HepG2 (cell line): ENCODE results near the gene HILPDA. TPM values are rescaled to one million over a fixed set of nuclear protein-coding genes. Genes with fewer than 3 reads are reported as not detected.
A peak's percentile ranks its signal among the peaks of the same experiment; 100 is the strongest.

Source experiments
- ATRX ChIP-seq: sonication (generic); formaldehyde crosslinking; IDR thresholded peaks from 2 replicates; pipeline ENCODE4 v1.4.0; 2020; ENCODE audit warnings: missing genetic modification reagents, borderline replicate concordance
- CREM ChIP-seq, 2 experiments: sonication (generic) in 1 of 2; formaldehyde crosslinking in 1 of 2; IDR thresholded peaks; 2 replicates each; pipeline versions ENCODE4 v1.4.0 to v1.6.1; 2016 to 2020; ENCODE audit warnings: antibody characterized with exemption in 1 of 2, mild to moderate bottlenecking in 1 of 2, missing genetic modification reagents in 1 of 2
- HOXA7 ChIP-seq: sonication (generic); formaldehyde crosslinking; IDR thresholded peaks from 2 replicates; pipeline ENCODE4 v1.8.1; 2022; ENCODE audit warnings: mild to moderate bottlenecking, missing genetic modification reagents, moderate library complexity
- KLF16 ChIP-seq, 2 experiments: sonication (generic) in 1 of 2; formaldehyde crosslinking in 1 of 2; IDR thresholded peaks; 2 replicates each; pipeline versions ENCODE4 v1.6.1 to v1.8.0; 2016 to 2023; ENCODE audit warnings: missing genetic modification reagents in 2 of 2, missing compliant biosample characterization in 1 of 2
- PLRG1 ChIP-seq: fragments of 450-650 bp; conservative IDR thresholded peaks from 2 replicates; pipeline ENCODE4 v1.6.1; 2016
- RBAK ChIP-seq: sonication (generic); formaldehyde crosslinking; IDR thresholded peaks from 2 replicates; pipeline ENCODE4 v1.5.1; 2020; ENCODE audit warnings: mild to moderate bottlenecking, missing genetic modification reagents
- RFXAP ChIP-seq: sonication (generic); formaldehyde crosslinking; IDR thresholded peaks from 2 replicates; pipeline ENCODE4 v1.4.0; 2020; ENCODE audit warnings: missing genetic modification reagents, borderline replicate concordance
- SRF ChIP-seq: IDR thresholded peaks from 2 replicates; pipeline ENCODE4 v1.6.1; 2011; ENCODE audit warnings: mild to moderate bottlenecking, low read depth, low read length, moderate library complexity
- STAG1 ChIP-seq: sonication (generic); formaldehyde crosslinking; IDR thresholded peaks from 2 replicates; pipeline ENCODE4 v1.4.0; 2020; ENCODE audit warnings: missing genetic modification reagents
- TCF7L2 ChIP-seq: IDR thresholded peaks from 2 replicates; pipeline ENCODE4 v1.6.1; 2011; ENCODE audit warnings: mild to moderate bottlenecking, low read depth, low read length, moderate library complexity
- WIZ ChIP-seq: sonication (generic); formaldehyde crosslinking; IDR thresholded peaks from 2 replicates; pipeline ENCODE4 v1.5.1; 2020; ENCODE audit warnings: mild to moderate bottlenecking, missing genetic modification reagents
- ZNF333 ChIP-seq: sonication (generic); formaldehyde crosslinking; IDR thresholded peaks from 2 replicates; pipeline ENCODE4 v1.4.0; 2020; ENCODE audit warnings: mild to moderate bottlenecking, missing genetic modification reagents, borderline replicate concordance
- ZNF33A ChIP-seq: sonication (generic); formaldehyde crosslinking; IDR thresholded peaks from 2 replicates; pipeline ENCODE4 v1.5.1; 2020; ENCODE audit warnings: missing genetic modification reagents, mild to moderate bottlenecking, moderate library complexity, borderline replicate concordance
- polyA plus RNA-seq, 8 experiments: library from polyadenylated mRNA; depleted of rRNA in 3 of 8; stranded (reverse) in 7 of 8; unstranded in 1 of 8; fragments of >200 nt; fragmentation: Illumina TruSeq in 4 of 8; extraction: Trizol in 4 of 8; gene quantifications; 2 replicates each; pipeline versions ENCODE4 v1.2.1 to v1.2.3, GENCODE V29; 2011 to 2016; ENCODE audit warnings: low read depth in 4 of 8, missing spikeins in 1 of 8, mixed read lengths in 1 of 8; ENCODE audit not compliant: insufficient read depth in 1 of 8
- total RNA-seq, 5 experiments: library from RNA; depleted of rRNA; stranded (reverse); fragments of >200 nt; fragmentation: Illumina TruSeq; extraction: Trizol; gene quantifications; 2 replicates each; pipeline ENCODE4 v1.2.3, GENCODE V29; 2016; ENCODE audit warnings: low read depth in 1 of 5
- TF ChIP-seq, protein P1 (sequence below): sonication (generic); formaldehyde crosslinking; conservative IDR thresholded peaks from 2 replicates; pipeline ENCODE4 v1.8.0; 2022; ENCODE audit warnings: mild to moderate bottlenecking, moderate library complexity, missing genetic modification reagents
- TF ChIP-seq, protein P2 (sequence below): sonication (generic); formaldehyde crosslinking; IDR thresholded peaks from 2 replicates; pipeline ENCODE4; 2020; ENCODE audit warnings: missing genetic modification reagents, mild to moderate bottlenecking, borderline replicate concordance
- TF ChIP-seq, protein P3 (sequence below): sonication (generic); formaldehyde crosslinking; IDR thresholded peaks from 2 replicates; pipeline ENCODE4 v1.8.0; 2022; ENCODE audit warnings: mild to moderate bottlenecking, missing genetic modification reagents; ENCODE audit not compliant: insufficient replicate concordance
- TF ChIP-seq, protein P4 (sequence below): sonication (generic); formaldehyde crosslinking; IDR thresholded peaks from 2 replicates; pipeline ENCODE4 v1.4.0; 2020; ENCODE audit warnings: mild to moderate bottlenecking, missing genetic modification reagents, borderline replicate concordance

HILPDA gene
- total and polyA plus RNA-seq, 2 of the 13 experiments (the other 11 are each of a cell fraction or from before 2014, with no cell fraction given), result 11.1 to 44.0 TPM

DNA sequence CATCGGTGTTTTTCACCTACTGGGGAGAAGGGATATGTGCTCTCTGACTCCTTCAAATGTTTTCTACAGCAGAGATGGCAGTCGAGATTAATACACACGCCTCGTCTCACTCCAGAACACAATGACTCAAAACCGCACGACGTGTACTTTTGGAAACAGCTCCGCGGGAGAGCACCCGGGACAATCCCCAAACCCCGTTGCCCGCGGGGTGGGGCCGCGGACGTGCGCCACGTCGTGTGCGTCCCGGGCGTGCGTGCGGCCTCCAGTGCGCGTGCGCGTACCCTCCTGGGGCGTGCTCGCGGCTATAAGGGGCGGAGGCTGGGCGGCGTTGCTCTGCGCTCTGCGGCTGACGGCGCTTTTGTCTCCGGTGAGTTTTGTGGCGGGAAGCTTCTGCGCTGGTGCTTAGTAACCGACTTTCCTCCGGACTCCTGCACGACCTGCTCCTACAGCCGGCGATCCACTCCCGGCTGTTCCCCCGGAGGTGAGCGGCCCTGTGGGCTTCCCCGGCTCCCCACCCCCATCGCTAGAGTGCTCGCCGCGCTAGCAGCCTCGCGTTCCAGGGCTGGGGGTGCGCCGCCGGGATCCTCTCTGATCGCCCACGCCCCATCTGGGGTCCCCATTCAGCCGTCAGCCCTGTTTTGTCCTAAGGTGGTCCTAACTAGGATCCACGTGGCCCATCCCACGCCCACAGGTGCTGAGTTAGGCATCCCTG is at the start of gene HILPDA (continued):
- TF ChIP-seq ZNF33A (CRISPR knock-in tag) (0 out of 2 replicates have a peak, but pooled peaks have one; percentile 81), WIZ (CRISPR knock-in tag) (peak; percentile 92), HOXA7 (no peak), STAG1 (CRISPR knock-in tag) (no peak), TCF7L2 (no peak), PLRG1 (no peak), RBAK (peak; percentile 85), ATRX (CRISPR knock-in tag) (no peak), RFXAP (no peak), CREM (IDR thresholded peaks at IDR 0.05) (peak; percentile 29; the same call in 1 of the 2 replicates), CREM (CRISPR knock-in tag; IDR thresholded peaks at IDR 0.05) (no peak), KLF16 (CRISPR knock-in tag; IDR thresholded peaks at IDR 0.05) (peak in 1 of 2 experiments; percentile 76; a peak in 2 of 4 replicates), SRF (0 out of 2 replicates have a peak, but pooled peaks have one; percentile 15), ZNF333 (CRISPR knock-in tag) (0 out of 2 replicates have a peak, but pooled peaks have one; percentile 45)
- TF ChIP-seq, protein P1, sequence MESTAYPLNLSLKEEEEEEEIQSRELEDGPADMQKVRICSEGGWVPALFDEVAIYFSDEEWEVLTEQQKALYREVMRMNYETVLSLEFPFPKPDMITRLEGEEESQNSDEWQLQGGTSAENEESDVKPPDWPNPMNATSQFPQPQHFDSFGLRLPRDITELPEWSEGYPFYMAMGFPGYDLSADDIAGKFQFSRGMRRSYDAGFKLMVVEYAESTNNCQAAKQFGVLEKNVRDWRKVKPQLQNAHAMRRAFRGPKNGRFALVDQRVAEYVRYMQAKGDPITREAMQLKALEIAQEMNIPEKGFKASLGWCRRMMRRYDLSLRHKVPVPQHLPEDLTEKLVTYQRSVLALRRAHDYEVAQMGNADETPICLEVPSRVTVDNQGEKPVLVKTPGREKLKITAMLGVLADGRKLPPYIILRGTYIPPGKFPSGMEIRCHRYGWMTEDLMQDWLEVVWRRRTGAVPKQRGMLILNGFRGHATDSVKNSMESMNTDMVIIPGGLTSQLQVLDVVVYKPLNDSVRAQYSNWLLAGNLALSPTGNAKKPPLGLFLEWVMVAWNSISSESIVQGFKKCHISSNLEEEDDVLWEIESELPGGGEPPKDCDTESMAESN (CRISPR knock-in tag), result peak; percentile 63; the same call in 1 of the 2 replicates
- TF ChIP-seq, protein P2, sequence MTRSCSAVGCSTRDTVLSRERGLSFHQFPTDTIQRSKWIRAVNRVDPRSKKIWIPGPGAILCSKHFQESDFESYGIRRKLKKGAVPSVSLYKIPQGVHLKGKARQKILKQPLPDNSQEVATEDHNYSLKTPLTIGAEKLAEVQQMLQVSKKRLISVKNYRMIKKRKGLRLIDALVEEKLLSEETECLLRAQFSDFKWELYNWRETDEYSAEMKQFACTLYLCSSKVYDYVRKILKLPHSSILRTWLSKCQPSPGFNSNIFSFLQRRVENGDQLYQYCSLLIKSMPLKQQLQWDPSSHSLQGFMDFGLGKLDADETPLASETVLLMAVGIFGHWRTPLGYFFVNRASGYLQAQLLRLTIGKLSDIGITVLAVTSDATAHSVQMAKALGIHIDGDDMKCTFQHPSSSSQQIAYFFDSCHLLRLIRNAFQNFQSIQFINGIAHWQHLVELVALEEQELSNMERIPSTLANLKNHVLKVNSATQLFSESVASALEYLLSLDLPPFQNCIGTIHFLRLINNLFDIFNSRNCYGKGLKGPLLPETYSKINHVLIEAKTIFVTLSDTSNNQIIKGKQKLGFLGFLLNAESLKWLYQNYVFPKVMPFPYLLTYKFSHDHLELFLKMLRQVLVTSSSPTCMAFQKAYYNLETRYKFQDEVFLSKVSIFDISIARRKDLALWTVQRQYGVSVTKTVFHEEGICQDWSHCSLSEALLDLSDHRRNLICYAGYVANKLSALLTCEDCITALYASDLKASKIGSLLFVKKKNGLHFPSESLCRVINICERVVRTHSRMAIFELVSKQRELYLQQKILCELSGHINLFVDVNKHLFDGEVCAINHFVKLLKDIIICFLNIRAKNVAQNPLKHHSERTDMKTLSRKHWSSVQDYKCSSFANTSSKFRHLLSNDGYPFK (CRISPR knock-in tag), result peak; percentile 51; the same call in 1 of the 2 replicates
- TF ChIP-seq, protein P3, sequence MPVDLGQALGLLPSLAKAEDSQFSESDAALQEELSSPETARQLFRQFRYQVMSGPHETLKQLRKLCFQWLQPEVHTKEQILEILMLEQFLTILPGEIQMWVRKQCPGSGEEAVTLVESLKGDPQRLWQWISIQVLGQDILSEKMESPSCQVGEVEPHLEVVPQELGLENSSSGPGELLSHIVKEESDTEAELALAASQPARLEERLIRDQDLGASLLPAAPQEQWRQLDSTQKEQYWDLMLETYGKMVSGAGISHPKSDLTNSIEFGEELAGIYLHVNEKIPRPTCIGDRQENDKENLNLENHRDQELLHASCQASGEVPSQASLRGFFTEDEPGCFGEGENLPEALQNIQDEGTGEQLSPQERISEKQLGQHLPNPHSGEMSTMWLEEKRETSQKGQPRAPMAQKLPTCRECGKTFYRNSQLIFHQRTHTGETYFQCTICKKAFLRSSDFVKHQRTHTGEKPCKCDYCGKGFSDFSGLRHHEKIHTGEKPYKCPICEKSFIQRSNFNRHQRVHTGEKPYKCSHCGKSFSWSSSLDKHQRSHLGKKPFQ (CRISPR knock-in tag), result no peak
- TF ChIP-seq, protein P4, sequence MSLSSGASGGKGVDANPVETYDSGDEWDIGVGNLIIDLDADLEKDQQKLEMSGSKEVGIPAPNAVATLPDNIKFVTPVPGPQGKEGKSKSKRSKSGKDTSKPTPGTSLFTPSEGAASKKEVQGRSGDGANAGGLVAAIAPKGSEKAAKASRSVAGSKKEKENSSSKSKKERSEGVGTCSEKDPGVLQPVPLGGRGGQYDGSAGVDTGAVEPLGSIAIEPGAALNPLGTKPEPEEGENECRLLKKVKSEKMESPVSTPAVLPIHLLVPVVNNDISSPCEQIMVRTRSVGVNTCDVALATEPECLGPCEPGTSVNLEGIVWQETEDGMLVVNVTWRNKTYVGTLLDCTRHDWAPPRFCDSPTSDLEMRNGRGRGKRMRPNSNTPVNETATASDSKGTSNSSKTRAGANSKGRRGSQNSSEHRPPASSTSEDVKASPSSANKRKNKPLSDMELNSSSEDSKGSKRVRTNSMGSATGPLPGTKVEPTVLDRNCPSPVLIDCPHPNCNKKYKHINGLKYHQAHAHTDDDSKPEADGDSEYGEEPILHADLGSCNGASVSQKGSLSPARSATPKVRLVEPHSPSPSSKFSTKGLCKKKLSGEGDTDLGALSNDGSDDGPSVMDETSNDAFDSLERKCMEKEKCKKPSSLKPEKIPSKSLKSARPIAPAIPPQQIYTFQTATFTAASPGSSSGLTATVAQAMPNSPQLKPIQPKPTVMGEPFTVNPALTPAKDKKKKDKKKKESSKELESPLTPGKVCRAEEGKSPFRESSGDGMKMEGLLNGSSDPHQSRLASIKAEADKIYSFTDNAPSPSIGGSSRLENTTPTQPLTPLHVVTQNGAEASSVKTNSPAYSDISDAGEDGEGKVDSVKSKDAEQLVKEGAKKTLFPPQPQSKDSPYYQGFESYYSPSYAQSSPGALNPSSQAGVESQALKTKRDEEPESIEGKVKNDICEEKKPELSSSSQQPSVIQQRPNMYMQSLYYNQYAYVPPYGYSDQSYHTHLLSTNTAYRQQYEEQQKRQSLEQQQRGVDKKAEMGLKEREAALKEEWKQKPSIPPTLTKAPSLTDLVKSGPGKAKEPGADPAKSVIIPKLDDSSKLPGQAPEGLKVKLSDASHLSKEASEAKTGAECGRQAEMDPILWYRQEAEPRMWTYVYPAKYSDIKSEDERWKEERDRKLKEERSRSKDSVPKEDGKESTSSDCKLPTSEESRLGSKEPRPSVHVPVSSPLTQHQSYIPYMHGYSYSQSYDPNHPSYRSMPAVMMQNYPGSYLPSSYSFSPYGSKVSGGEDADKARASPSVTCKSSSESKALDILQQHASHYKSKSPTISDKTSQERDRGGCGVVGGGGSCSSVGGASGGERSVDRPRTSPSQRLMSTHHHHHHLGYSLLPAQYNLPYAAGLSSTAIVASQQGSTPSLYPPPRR (CRISPR knock-in tag), result peak; percentile 36; the same call in 1 of the 2 replicates
